Measurements from ENCODE around the gene TMEM186.
"Not testable (repeated sequence)": the region's sequence is repeated elsewhere in the genome, so short reads cannot be mapped to it uniquely, and the experiment has no call there.

Gene TMEM186

GRCh38 chr16:8845699-8846298 is 48.4 kb upstream of the TMEM186 start:
- TF ChIP-seq CTCF (IDR thresholded peaks at IDR 0.05; ENCODE audit: insufficient read depth, low read length) (no peak), GABPA (IDR thresholded peaks at IDR 0.05; ENCODE audit: low read depth) (no peak), POLR2AphosphoS5 (IDR thresholded peaks at IDR 0.05; ENCODE audit: low read depth) (no peak), SPI1 (IDR thresholded peaks at IDR 0.05; ENCODE audit: borderline replicate concordance, low read depth) (no peak), REST (IDR thresholded peaks at IDR 0.05; ENCODE audit: insufficient replicate concordance, low read depth) (no peak)
- Histone ChIP-seq H3K27me3 (ENCODE audit: insufficient read depth, poor library complexity, severe bottlenecking) (no peaks in the 10 kb centered on the region), H3K4me3 (replicated peaks; ENCODE audit: insufficient read depth, low read length) (no peak overlapping the region), H3K27ac (replicated peaks) (no peak overlapping the region)
- DNase-seq (ENCODE audit: low read depth in 1 of 2, low spot score in 1 of 2), result no peak

- H3K27me3 ChIP-seq (ENCODE audit: insufficient read depth, poor library complexity, severe bottlenecking); H3K4me3 ChIP-seq (replicated peaks; ENCODE audit: insufficient read depth, low read length); DNase-seq (ENCODE audit: low read depth in 1 of 2, low spot score in 1 of 2); H3K27ac ChIP-seq (replicated peaks): not testable (repeated sequence)
Measured at GRCh38 chr16:8843296-8843695, 45.9 kb upstream of the TMEM186 start.

GRCh38 chr16:8842016-8842415 is 44.6 kb upstream of the TMEM186 start:
- H3K4me3 ChIP-seq (replicated peaks; ENCODE audit: insufficient read depth, low read length); H3K27ac ChIP-seq (replicated peaks); H3K27me3 ChIP-seq (ENCODE audit: insufficient read depth, poor library complexity, severe bottlenecking); DNase-seq (ENCODE audit: low read depth in 1 of 2, low spot score in 1 of 2): not testable (repeated sequence)

- H3K27ac ChIP-seq (replicated peaks); DNase-seq (ENCODE audit: low read depth in 1 of 2, low spot score in 1 of 2); H3K27me3 ChIP-seq (ENCODE audit: insufficient read depth, poor library complexity, severe bottlenecking); H3K4me3 ChIP-seq (replicated peaks; ENCODE audit: insufficient read depth, low read length): not testable (repeated sequence)
Measured at GRCh38 chr16:8837594-8837993, 40.2 kb upstream of the TMEM186 start.

GRCh38 chr16:8836797-8837196 is 39.4 kb upstream of the TMEM186 start:
- not testable (repeated sequence) for H3K27me3 ChIP-seq (ENCODE audit: insufficient read depth, poor library complexity, severe bottlenecking); DNase-seq (ENCODE audit: low read depth in 1 of 2, low spot score in 1 of 2); H3K27ac ChIP-seq (replicated peaks); H3K4me3 ChIP-seq (replicated peaks; ENCODE audit: insufficient read depth, low read length)

- TF ChIP-seq POLR2AphosphoS5 (IDR thresholded peaks at IDR 0.05; ENCODE audit: low read depth) (peak; percentile 80), CTCF (IDR thresholded peaks at IDR 0.05; ENCODE audit: insufficient read depth, low read length) (no peak)
- Histone ChIP-seq H3K27ac (replicated peaks) (peak overlapping the region; percentile 32; the same call in 1 of the 2 replicates), H3K4me3 (replicated peaks; ENCODE audit: insufficient read depth, low read length) (no peak overlapping the region), H3K27me3 (ENCODE audit: insufficient read depth, poor library complexity, severe bottlenecking) (no peaks in the 10 kb centered on the region)
- peak in 1 of 2 experiments; percentile 86 for DNase-seq (ENCODE audit: low read depth in 1 of 2, low spot score in 1 of 2)
Measured at GRCh38 chr16:8832717-8833105, 35.3 kb upstream of the TMEM186 start.

All from HL-60 (cell line).